GM19238 (cell line): ENCODE measurements around the gene COMMD8.

Source experiments
- DNase-seq: peaks from one replicate; pipeline ENCODE4 v3.0.0; 2011; ENCODE audit warnings: low spot score; ENCODE audit not compliant: insufficient read length

Gene COMMD8

DNA sequence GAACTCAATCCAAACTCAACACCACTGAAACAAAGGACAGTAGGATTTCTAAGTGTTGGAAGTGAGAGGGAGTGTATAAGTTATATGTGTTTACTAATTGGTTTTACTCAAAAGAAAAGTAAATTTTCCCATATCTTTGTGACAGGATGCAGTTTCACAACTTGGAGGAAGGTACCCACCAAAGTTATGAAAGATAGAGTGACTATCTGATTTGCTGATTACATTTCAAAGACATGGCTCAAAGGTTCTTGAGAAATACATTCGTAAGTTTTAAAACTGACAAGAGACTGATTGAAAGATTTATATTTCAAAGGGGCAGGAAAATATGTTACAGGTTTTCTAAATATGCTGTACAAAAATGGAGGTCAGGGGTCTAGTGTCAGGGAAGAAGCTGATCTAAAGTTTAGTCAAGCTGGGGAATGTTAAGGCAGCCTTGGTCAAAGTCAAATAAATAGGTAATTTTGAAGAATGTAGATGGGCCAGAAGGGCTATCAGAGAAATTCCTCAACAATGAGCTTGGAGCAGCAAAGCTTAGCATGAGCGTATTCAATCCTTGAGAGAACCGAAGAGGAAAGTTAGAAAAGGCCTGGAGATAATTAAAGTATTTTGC, 9.7 kb upstream of the COMMD8 start:
- no peak for DNase-seq

DNA sequence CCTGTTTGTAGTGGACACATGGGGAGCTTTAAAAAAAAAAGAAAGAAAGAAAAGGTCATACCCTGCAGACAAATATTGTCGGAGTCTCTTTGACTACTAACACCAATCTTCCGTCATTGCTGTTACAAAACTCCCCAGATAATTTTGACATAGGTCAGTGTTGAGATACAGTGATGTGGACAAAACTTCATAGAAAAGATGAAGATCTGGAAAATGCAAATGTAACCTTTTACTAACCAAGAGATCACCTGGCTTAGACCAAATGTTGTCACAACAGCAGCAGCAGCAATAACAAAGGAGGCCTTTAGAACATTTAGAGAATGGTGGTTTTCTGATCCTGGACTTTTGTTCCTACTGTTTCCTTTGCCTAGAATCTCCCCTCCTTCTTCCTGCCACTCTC, 8.1 kb upstream of the COMMD8 start:
- no peak for DNase-seq

- no peak for DNase-seq
Observed at GRCh38 chr4:47471064-47471463, 7.6 kb upstream of the COMMD8 start.

- DNase-seq, result no peak
Observed at GRCh38 chr4:47469951-47470350, 6.4 kb upstream of the COMMD8 start.

DNA sequence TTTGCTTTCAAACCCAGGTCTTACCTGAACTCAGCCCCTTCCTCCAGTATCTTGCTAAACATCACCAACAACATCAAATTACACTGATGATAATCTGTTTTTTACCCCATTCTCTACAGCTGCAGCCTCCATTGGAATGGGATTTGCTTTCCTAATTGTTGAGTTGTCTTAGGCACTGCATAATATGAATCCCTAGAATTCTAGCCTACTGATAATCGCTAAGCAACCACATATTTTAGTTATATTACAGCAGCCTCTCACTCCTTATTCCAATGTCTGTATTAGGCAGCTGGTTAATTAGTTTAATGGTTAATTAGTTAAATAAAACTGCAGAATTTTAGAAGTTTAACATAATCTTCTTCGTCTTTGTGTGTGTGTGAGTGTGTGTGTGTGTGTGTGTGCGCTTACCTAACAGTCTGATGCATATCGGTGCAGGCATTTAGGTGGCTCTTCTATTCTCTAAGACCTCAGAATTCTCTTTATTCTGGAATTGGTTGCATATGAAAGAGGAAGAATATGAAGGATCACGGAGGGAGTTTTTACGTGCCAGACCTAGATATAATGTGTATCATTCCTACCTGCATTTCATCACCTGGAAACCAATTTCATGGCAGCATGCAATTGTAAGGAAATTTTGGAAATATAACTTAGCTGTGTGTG, 5.3 kb upstream of the COMMD8 start:
- DNase-seq, result no peak

DNA sequence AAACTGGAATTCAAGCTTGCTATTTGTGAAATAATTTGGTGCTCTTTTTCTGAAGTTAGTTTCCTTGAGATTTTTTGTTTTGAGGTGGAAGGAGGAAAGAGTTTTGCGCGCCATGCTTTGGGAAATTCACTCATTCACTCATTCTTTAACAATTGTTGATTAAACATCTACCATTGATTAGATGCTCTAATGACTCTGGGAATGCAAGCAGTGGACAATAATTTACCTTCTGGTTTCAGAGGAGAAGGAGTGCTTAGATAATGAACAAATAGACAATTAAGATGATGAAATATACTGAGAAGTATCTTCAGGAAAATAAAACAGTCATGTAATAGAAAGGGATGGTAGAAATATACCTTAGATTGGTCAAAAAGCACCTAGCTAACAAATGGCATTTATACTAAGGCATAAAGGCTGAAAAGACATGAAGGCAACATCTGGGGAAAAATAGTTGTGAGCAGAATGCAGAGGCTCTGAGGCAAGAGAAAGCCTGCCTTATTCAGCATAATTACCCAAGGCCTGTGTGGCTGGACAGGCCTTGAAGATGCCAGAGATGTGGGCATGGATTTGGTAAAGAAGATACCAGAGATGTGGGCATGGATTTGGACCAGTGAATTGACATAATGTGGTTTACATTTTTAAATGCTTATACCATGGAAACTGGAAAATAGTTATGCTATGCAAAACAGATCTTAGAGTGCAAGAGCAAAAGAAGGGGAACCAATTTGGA, 2.7 kb upstream of the COMMD8 start:
- no peak for DNase-seq

GRCh38 chr4:47465004-47465403, 1.5 kb upstream of the COMMD8 start:
- peak; percentile 3 for DNase-seq

GRCh38 chr4:47462799-47463234, 685 bp downstream of the COMMD8 start:
- DNase-seq, result no peak

DNA sequence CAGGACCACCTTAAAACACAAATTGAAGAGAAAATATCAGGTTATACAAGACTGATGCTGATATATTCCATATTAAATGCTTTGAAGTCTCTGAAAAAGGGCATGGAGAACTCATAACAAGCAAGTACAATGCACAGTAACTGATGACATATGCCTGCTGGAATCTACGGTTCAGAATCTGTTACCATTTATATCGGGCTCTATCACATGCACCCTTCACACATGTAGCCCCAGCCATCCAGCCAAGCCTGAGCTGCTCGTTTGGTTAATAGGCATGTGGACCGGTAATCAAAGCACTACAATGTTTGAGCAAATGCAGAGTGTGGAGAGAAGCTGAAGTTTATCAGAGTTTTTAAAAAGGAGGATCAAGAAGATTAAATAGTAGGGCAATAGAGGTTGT, 11.8 kb downstream of the COMMD8 start:
- DNase-seq, result no peak

- DNase-seq, result no peak
Observed at GRCh38 chr4:47444031-47444430, 19.5 kb downstream of the COMMD8 start.

GRCh38 chr4:47442980-47443379, 20.5 kb downstream of the COMMD8 start:
- no peak for DNase-seq

DNA sequence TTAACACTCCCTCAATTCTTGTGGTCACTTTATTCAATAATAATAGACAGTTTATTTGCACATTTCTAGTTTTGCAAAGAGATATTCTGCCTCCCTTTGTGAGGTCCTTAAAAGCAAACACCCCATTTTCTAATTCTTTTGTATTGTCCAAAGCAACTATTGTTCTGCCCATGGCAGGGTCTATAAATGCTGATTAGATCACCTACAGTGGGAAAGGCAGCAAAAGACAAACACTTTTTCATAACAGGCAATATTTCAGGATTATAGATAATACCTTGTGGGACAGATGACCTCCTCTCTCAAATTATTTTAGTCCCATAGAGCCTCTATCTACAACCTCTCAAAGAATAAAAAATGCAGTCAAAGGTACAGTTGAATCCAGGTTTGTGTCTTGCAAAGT, 28.6 kb downstream of the COMMD8 start:
- no peak for DNase-seq

GRCh38 chr4:47432749-47433148, 30.8 kb downstream of the COMMD8 start:
- no peak for DNase-seq

GRCh38 chr4:47427935-47428334, 35.6 kb downstream of the COMMD8 start:
- DNase-seq, result no peak

- DNase-seq, result no peak
Observed at GRCh38 chr4:47425628-47426027, 37.9 kb downstream of the COMMD8 start.

DNA sequence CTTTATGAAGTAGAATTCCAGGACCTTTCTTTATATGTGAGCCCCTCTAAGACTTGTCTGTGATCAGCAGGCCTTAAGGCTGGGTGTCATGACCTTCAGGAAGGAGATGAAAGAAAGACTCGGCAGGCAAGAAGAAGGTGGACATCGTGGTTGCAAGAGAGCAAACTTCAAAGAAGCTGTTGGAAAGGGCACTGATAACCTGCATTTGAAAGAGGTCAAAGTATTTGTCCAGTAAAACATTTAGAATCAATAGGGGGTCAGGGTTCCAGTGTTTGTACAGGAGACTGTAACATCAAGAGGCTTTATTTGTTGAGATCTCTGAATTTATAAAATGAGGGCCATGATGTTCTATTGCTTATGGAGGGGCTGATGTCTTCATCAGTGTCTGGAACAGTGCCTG, 44.2 kb downstream of the COMMD8 start:
- no peak for DNase-seq

- DNase-seq, result no peak
Observed at GRCh38 chr4:47418147-47418546, 45.4 kb downstream of the COMMD8 start.

GRCh38 chr4:47415719-47416118, 47.8 kb downstream of the COMMD8 start:
- no peak for DNase-seq

DNA sequence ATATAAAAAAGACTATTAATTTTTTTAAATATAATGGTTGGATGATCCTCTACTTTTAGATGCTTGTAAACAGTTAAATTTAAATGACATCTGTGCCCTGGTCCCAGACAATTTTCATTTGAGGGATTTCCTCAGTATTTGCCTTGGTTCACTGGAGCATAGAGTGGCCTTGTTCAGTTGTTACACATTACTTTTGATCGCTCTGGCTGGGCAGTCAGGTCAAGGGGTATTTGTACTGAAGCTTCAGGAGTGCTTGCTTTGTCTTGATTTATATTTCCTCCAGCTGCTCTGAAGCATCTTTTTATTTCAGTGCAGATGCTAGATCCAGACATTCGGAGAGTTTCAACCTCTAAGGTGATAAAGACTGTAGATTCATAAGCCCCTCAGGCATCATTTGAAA, 50.0 kb downstream of the COMMD8 start:
- no peak for DNase-seq

DNA sequence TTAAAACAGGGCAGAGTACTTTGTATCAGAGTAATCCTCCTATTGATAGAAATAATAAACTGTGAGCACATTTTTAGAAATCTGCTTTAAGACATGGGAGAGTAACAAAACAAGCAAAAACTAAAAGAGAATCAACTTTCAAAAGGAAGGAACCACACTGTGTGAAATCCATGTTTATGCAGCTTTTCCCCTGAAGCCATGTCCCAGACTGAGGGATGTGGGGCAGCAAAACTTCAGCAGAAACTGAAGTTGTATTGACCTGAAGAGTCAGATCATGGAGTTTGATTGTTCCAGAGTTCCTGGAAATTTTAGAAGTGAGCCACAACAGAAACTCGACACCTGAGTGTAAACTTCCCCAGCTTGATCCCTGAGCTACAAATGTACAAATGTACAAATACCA, 53.2 kb downstream of the COMMD8 start:
- DNase-seq, result no peak

- no peak for DNase-seq
Observed at GRCh38 chr4:47406408-47406807, 57.1 kb downstream of the COMMD8 start.
